WERI-Rb-1 (cell line): ENCODE results near the gene FAM180A.

Experiments
- DNase-seq: peaks from one replicate; pipeline ENCODE4 v3.0.0-alpha.2; 2020
- H3K27ac ChIP-seq: fragments of 250-450 bp; sonication (Bioruptor Pico); 2 replicates; pipeline ENCODE4 v1.5.1; 2020; ENCODE audit warnings: mild to moderate bottlenecking, moderate library complexity
- H3K27me3 ChIP-seq: fragments of 250-450 bp; sonication (Bioruptor Pico); 2 replicates; pipeline ENCODE4 v1.5.1; 2021; ENCODE audit warnings: mild to moderate bottlenecking, low read depth, moderate library complexity; ENCODE audit not compliant: insufficient read depth, severe bottlenecking
- H3K36me3 ChIP-seq: fragments of 250-450 bp; sonication (Bioruptor Pico); 2 replicates; pipeline ENCODE4 v1.5.1; 2020; ENCODE audit warnings: mild to moderate bottlenecking, moderate library complexity
- H3K4me3 ChIP-seq: 2 replicates; pipeline ENCODE4 v1.5.1; 2011; ENCODE audit warnings: low read depth, mild to moderate bottlenecking, control low read depth, low read length
- H3K9me3 ChIP-seq: fragments of 250-450 bp; sonication (Bioruptor Pico); 2 replicates; pipeline ENCODE4 v1.5.1; 2021; ENCODE audit warnings: mild to moderate bottlenecking, moderate library complexity; ENCODE audit not compliant: severe bottlenecking
- TF ChIP-seq, protein P1 (sequence below): IDR thresholded peaks from 2 replicates; pipeline ENCODE4 v1.5.1; 2011; ENCODE audit warnings: low read depth, mild to moderate bottlenecking, control low read depth, inconsistent platforms, low read length

Gene FAM180A

DNA sequence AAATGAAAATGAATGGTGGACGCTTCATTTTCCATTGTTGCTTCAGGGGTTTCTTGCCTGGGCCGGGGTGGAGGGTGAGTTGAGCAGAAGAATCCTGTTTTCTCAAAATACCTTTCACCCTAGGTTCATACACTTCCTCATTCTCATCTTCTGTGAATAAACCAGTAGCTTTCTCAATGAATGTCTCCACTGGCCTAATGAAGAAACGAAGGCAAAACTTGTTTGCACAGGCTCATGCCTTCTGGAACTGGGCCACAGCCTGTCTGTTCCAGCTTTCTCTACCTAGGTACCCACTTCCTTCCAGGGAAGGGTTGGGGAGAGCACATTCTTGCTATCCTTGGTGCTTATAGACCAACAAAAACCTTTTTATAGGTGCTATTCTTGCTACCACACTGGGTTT is 65.0 kb downstream of the FAM180A start:
- H3K27me3 ChIP-seq: no peaks in the 10 kb centered on the region
- H3K27ac ChIP-seq: no peak overlapping the region
- TF ChIP-seq, protein P1, sequence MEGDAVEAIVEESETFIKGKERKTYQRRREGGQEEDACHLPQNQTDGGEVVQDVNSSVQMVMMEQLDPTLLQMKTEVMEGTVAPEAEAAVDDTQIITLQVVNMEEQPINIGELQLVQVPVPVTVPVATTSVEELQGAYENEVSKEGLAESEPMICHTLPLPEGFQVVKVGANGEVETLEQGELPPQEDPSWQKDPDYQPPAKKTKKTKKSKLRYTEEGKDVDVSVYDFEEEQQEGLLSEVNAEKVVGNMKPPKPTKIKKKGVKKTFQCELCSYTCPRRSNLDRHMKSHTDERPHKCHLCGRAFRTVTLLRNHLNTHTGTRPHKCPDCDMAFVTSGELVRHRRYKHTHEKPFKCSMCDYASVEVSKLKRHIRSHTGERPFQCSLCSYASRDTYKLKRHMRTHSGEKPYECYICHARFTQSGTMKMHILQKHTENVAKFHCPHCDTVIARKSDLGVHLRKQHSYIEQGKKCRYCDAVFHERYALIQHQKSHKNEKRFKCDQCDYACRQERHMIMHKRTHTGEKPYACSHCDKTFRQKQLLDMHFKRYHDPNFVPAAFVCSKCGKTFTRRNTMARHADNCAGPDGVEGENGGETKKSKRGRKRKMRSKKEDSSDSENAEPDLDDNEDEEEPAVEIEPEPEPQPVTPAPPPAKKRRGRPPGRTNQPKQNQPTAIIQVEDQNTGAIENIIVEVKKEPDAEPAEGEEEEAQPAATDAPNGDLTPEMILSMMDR: no peak
- H3K36me3 ChIP-seq: no peaks in the 10 kb centered on the region
- no peak overlapping the region for H3K4me3 ChIP-seq
- no peak for DNase-seq
- no peaks in the 10 kb centered on the region for H3K9me3 ChIP-seq

DNA sequence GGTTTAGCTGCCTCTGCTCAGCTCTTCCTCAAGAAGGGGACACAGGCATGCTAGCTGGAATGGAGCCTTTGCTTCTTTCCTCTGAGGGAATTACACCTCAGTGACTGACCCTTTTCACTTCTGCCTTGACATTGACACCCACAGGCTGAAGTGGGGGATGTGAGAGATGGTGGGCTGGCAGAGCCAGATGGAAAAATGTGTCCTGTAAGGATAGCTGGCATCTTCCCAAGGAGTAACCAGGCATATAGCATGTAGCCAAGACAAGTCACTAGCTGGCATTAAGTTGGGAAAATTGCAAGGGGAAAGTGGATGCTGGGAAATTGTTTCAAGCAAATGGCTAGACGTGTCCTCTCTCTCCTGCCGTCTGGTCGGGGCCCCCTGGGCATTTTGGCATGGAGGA is 66.4 kb downstream of the FAM180A start:
- no peak for DNase-seq
- Histone ChIP-seq H3K36me3 (0 out of 2 replicates have a peak, but pooled peaks cover 3% of the 10 kb centered on the region), H3K9me3 (no peaks in the 10 kb centered on the region), H3K27ac (no peak overlapping the region), H3K27me3 (no peaks in the 10 kb centered on the region), H3K4me3 (no peak overlapping the region)
- TF ChIP-seq, protein P1: no peak

DNA sequence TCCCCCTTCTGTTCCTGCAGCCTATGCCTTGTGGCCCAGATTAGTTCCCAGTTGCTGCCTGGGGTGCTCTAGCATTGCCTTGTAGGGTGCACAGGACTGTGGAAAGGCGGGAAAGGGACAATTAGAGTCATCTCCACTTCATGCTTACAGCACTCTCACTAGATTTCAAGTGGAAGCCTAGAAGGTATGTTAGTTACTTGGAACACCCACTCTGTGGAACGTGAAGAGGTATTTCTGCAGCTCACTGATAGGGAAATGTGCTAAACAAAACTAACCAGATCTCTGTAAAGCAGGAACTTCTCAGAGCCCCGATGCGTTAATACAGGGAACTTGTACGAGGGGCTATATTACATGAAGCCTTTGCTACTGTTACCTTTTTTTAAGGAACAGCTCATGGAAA is 66.9 kb downstream of the FAM180A start:
- DNase-seq: no peak
- H3K27ac ChIP-seq: no peak overlapping the region
- H3K4me3 ChIP-seq: no peak overlapping the region
- H3K27me3 ChIP-seq: no peaks in the 10 kb centered on the region
- H3K36me3 ChIP-seq: 0 out of 2 replicates have a peak, but pooled peaks cover 3% of the 10 kb centered on the region
- no peaks in the 10 kb centered on the region for H3K9me3 ChIP-seq
- TF ChIP-seq, protein P1: no peak
